Epithelial cell of proximal tubule (primary cell): ENCODE measurements around the gene MFGE8. TPM values are rescaled to one million over a fixed set of nuclear protein-coding genes. Genes with fewer than 3 reads are reported as not detected.

Experiments used
- DNase-seq: peaks from one replicate; pipeline ENCODE4 v3.0.0-alpha.2; 2011; ENCODE audit warnings: low read depth
- H3K4me3 ChIP-seq: 2 replicates; pipeline ENCODE4 v1.5.1; 2011; ENCODE audit warnings: low read depth, mild to moderate bottlenecking, low read length
- total RNA-seq: library from RNA; depleted of rRNA; stranded (reverse); fragments of >200 nt; gene quantifications from 2 replicates; pipeline ENCODE4 v1.2.3, GENCODE V29; 2015
- TF ChIP-seq, protein P1 (sequence below): conservative IDR thresholded peaks from 2 replicates; pipeline ENCODE4 v1.5.1; 2012; ENCODE audit warnings: low read depth, mild to moderate bottlenecking, low read length

The MFGE8 gene, protein sequence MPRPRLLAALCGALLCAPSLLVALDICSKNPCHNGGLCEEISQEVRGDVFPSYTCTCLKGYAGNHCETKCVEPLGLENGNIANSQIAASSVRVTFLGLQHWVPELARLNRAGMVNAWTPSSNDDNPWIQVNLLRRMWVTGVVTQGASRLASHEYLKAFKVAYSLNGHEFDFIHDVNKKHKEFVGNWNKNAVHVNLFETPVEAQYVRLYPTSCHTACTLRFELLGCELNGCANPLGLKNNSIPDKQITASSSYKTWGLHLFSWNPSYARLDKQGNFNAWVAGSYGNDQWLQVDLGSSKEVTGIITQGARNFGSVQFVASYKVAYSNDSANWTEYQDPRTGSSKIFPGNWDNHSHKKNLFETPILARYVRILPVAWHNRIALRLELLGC
- 68.9 and 135 TPM in 2 replicates for total RNA-seq

DNA sequence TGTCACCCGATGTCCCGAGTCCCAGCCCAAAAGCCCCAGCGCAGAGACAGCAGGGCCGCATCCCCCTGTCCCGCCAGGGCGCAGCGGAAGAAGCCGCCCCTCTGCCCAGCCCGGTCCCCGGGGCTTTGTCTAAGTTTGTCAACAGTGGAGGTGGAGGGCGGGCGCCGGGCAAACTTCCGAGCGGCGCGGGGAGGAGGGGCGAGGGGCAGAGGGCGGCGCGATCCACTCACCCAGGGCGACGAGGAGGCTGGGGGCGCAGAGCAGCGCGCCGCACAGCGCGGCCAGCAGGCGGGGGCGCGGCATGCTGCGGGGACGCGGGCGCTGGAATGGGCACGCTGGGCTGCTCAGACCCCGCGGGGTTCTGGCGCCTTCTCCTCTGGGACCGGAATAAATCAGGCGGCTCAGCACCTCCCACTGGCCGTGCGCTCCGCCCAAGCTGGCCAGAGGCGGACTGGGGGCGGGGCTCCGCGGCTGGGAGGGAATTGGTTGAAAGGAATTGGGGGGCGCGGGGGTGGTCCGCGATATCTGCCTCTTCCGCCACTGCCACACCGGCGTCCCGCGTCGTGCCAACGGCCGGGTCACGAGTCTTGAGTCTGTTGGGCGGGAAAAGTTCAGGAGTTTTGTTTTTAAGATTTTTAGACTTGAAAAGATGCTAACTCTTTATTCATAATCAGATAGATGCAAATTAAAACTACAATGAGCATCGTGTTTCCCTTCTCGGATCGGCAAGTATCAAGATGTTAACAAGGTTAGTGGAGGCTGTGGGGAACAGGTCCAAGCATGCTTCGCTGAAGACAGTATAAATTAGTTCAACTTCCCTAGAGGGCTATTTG, at the start of gene MFGE8:
TSS of gene MFGE8 (minus strand) at position 363 of the 833 bp plus-strand sequence. CDS start at position 303, 60 bp downstream.
- H3K4me3 ChIP-seq = peak within 1 kb of the TSS; percentile 77
- TF ChIP-seq, protein P1, sequence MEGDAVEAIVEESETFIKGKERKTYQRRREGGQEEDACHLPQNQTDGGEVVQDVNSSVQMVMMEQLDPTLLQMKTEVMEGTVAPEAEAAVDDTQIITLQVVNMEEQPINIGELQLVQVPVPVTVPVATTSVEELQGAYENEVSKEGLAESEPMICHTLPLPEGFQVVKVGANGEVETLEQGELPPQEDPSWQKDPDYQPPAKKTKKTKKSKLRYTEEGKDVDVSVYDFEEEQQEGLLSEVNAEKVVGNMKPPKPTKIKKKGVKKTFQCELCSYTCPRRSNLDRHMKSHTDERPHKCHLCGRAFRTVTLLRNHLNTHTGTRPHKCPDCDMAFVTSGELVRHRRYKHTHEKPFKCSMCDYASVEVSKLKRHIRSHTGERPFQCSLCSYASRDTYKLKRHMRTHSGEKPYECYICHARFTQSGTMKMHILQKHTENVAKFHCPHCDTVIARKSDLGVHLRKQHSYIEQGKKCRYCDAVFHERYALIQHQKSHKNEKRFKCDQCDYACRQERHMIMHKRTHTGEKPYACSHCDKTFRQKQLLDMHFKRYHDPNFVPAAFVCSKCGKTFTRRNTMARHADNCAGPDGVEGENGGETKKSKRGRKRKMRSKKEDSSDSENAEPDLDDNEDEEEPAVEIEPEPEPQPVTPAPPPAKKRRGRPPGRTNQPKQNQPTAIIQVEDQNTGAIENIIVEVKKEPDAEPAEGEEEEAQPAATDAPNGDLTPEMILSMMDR = no peak
- no peak for DNase-seq

DNA sequence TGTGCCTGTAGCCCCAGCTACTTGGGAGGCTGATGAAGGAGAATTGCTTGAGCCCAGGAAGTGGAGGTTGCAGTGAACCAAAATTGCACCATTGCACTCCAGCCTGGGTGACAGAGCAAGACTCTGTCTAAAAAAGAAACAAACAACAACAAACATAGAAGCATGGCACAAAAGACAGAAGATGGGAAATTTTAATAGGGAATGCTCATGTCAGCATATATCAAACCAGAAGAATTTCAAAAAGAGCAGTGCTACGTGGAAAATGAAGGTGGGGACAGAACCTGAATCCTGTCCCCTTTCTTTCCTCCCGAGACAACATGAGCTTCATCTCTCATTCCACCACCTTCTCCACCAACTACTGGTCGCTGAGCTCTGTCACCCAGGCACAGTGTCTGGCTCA, 46.3 kb upstream of the MFGE8 start:
- TF ChIP-seq, protein P1 = no peak
- H3K4me3 ChIP-seq = no peak overlapping the region
- no peak for DNase-seq

DNA sequence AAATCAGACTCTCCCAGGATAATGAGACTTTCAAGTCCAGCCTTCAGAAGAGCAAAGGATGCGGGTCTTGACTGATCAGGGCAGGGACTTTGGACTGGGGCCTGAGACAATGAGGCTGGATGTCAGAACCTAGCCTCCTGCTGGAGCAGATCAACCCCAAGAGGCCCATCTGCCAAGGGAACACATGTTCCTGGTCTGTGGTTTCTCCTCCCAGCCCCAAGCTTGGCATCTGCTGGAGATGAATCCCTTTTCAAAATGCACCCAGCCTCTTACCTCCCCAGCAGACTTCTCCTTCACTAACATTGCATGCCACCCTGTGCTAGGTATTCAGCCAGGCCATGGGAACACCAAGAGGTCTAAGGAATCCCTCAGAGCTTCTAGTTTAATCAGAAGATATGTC, 43.7 kb upstream of the MFGE8 start:
- TF ChIP-seq, protein P1 = no peak
- no peak overlapping the region for H3K4me3 ChIP-seq
- no peak for DNase-seq

DNA sequence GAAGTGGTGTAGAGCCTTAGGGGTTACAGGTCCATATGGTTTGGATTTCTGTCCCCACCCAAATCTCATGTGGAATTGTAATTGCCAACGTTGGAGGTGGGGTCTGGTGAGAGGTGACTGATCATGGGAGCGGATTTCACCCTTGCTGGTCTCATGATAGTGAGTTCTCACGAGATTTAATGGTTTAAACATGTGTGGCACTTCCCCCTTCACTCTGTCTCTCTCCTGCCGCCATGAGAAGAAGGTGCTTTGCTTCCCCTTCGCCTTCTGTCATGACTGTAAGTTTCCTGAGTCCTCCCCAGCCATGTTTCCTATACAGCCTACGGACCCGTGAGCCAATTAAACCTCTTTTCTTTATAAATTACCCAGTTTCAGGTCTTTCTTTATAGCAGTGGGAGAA, 43.1 kb upstream of the MFGE8 start:
- DNase-seq = no peak
- TF ChIP-seq, protein P1 = no peak
- H3K4me3 ChIP-seq = no peak overlapping the region

DNA sequence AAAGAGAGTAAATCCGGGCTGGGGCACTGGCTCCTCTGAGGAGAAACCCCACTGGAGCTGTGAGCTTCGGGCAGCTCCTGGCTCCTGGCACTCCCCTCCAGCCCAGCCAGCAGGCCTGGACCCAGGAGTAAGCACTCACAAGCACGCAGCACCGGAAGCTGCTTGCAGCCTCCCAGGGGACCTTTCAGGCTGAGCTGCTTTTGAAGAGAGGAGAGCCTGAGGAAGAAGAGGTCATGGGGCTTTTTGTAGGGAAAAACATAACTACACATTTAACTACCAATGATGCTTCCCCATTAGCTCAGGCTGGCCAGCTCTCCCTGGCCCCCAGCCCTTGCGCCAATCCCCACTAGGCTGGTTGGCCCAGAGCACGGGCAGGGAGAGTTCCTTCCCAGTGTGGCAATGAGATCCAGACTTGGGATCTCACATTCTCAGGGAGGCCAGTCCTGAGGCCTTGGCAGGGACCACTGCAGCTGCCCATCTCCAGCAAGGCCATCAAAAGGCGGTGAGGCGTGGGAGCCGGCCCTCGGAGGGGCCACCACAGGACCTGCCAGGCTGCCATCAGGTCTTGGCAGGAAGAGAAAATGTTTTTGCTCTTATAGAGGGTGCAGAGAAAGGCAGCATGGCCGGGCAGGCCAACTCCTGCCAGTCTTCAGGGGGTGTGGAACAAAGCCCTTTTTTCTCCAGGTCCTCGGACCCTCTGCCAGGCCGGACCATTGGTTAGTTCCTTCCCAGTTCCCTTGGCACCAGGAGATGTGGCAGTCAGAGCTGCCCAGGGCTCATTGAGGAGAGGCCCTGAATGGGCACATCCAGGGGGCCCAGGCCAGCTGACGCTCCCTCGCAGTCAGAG, 41.5 kb upstream of the MFGE8 start:
- H3K4me3 ChIP-seq = no peak overlapping the region
- DNase-seq = no peak
- TF ChIP-seq, protein P1 = no peak

DNA sequence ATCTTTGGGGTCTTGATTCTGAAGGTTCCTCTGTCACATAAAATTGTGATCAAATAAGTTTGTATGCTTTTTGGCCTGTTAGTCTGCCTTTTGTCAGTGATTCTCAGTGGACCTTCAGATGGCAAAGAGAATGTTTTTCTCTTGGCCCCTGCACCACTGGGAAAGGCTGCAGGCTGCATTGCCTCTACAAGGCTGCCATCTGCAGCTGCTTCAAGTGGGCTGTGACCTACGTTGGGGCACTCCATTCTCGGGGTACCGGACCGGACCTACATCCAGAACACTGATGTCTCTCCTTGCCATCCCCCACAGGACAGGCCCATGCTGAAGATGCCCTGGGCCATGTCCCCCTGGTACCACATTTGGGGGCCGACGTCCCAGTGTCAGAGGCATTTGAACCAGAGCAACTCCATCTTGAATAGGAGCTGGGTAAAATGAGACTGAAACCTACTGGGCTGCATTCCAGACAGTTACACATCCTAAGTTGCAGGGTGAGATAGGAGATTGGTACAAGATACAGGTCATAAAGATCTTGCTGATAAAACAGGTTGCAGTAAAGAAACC, 37.5 kb upstream of the MFGE8 start:
- H3K4me3 ChIP-seq = no peak overlapping the region
- DNase-seq = no peak
- TF ChIP-seq, protein P1 = no peak
